KMS-11 (cell line): Measurements from ENCODE around the gene RAD51B.

Experiments
- H2AFZ ChIP-seq: fragments of 200-600 bp; sonication (generic); 2 replicates; pipeline ENCODE4 v1.6.1; 2016; ENCODE audit warnings: antibody characterized with exemption, mixed run types, low read depth
- H3K27ac ChIP-seq: fragments of 200-600 bp; sonication (generic); 2 replicates; pipeline ENCODE4 v1.6.1; 2016; ENCODE audit warnings: mild to moderate bottlenecking, mixed run types
- H3K27me3 ChIP-seq: fragments of 200-600 bp; sonication (generic); 2 replicates; pipeline ENCODE4 v1.6.1; 2017; ENCODE audit warnings: mild to moderate bottlenecking, low read depth, mixed run types, moderate library complexity; ENCODE audit not compliant: insufficient read depth
- H3K36me3 ChIP-seq: fragments of 200-600 bp; sonication (generic); 2 replicates; pipeline ENCODE4 v1.6.1; 2017; ENCODE audit warnings: mild to moderate bottlenecking, mixed run types; ENCODE audit not compliant: insufficient read depth
- H3K4me1 ChIP-seq: fragments of 200-600 bp; sonication (generic); 2 replicates; pipeline ENCODE4 v1.6.1; 2016; ENCODE audit warnings: mild to moderate bottlenecking, low read depth, mixed run types; ENCODE audit not compliant: poor library complexity, severe bottlenecking
- H3K4me2 ChIP-seq: fragments of 200-600 bp; sonication (generic); 2 replicates; pipeline ENCODE4 v1.7.0; 2016; ENCODE audit warnings: mild to moderate bottlenecking, mixed run types
- H3K4me3 ChIP-seq: fragments of 200-600 bp; sonication (generic); IDR thresholded peaks from 2 replicates; pipeline ENCODE4 v1.6.1; 2017; ENCODE audit warnings: low read depth, low read length, mixed read lengths; ENCODE audit not compliant: insufficient read depth
- H3K79me2 ChIP-seq: fragments of 200-600 bp; sonication (generic); 2 replicates; pipeline ENCODE4 v1.6.1; 2016; ENCODE audit warnings: low read depth, mixed run types; ENCODE audit not compliant: insufficient read depth
- H3K9ac ChIP-seq: fragments of 200-600 bp; sonication (generic); 2 replicates; pipeline ENCODE4 v1.6.1; 2016; ENCODE audit warnings: mild to moderate bottlenecking, mixed run types
- H4K20me1 ChIP-seq: fragments of 200-600 bp; sonication (generic); 2 replicates; pipeline ENCODE4 v1.6.1; 2016; ENCODE audit warnings: mild to moderate bottlenecking, mixed run types; ENCODE audit not compliant: insufficient read depth
- TF ChIP-seq, protein P1 (sequence below): fragments of 200-600 bp; sonication (generic); conservative IDR thresholded peaks from 2 replicates; pipeline ENCODE4 v1.6.1; 2017; ENCODE audit warnings: low read depth, mild to moderate bottlenecking, antibody characterized with exemption, low read length, moderate library complexity, mixed read lengths

RAD51B gene

GRCh38 chr14:68673464-68673863 is 853.9 kb downstream of the RAD51B start:
- TF ChIP-seq, protein P1, sequence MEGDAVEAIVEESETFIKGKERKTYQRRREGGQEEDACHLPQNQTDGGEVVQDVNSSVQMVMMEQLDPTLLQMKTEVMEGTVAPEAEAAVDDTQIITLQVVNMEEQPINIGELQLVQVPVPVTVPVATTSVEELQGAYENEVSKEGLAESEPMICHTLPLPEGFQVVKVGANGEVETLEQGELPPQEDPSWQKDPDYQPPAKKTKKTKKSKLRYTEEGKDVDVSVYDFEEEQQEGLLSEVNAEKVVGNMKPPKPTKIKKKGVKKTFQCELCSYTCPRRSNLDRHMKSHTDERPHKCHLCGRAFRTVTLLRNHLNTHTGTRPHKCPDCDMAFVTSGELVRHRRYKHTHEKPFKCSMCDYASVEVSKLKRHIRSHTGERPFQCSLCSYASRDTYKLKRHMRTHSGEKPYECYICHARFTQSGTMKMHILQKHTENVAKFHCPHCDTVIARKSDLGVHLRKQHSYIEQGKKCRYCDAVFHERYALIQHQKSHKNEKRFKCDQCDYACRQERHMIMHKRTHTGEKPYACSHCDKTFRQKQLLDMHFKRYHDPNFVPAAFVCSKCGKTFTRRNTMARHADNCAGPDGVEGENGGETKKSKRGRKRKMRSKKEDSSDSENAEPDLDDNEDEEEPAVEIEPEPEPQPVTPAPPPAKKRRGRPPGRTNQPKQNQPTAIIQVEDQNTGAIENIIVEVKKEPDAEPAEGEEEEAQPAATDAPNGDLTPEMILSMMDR = no peak
- no peak overlapping the region for H3K4me3 ChIP-seq
- H4K20me1 ChIP-seq = no peaks in the 10 kb centered on the region
- H3K9ac ChIP-seq = no peak overlapping the region
- no peaks in the 10 kb centered on the region for H3K36me3 ChIP-seq
- no peaks in the 10 kb centered on the region for H3K4me1 ChIP-seq
- H3K27ac ChIP-seq = no peak overlapping the region
- no peak overlapping the region for H3K4me2 ChIP-seq
- no peaks in the 10 kb centered on the region for H3K27me3 ChIP-seq
- no peak overlapping the region for H2AFZ ChIP-seq
- no peaks in the 10 kb centered on the region for H3K79me2 ChIP-seq

GRCh38 chr14:68674538-68675232 is 855.1 kb downstream of the RAD51B start:
- H3K4me2 ChIP-seq = no peak overlapping the region
- H3K4me1 ChIP-seq = no peaks in the 10 kb centered on the region
- no peak overlapping the region for H3K27ac ChIP-seq
- no peaks in the 10 kb centered on the region for H3K27me3 ChIP-seq
- H3K4me3 ChIP-seq = no peak overlapping the region
- TF ChIP-seq, protein P1 = no peak
- H3K9ac ChIP-seq = no peak overlapping the region
- no peaks in the 10 kb centered on the region for H4K20me1 ChIP-seq
- H3K36me3 ChIP-seq = no peaks in the 10 kb centered on the region
- no peak overlapping the region for H2AFZ ChIP-seq
- H3K79me2 ChIP-seq = no peaks in the 10 kb centered on the region

DNA sequence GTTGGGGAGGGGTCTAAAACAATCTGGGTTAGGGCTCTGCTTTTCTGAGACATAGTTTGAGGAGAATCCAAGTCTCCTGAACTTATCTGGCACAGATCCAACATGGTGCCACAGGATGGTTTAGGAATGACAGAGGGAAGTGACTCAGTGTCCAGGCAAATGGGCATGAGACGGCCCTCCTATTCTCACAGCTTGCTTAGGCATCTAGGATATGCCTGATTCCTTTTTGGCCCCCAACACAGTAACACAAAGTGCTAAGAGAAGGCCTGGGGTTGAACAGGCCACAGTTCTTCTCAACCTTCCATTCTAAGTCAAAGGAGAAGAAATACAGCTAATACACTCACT is 855.6 kb downstream of the RAD51B start:
- Histone ChIP-seq H4K20me1 (no peaks in the 10 kb centered on the region), H3K79me2 (no peaks in the 10 kb centered on the region), H3K9ac (no peak overlapping the region), H3K4me1 (no peaks in the 10 kb centered on the region), H3K4me2 (no peak overlapping the region), H3K27ac (no peak overlapping the region), H3K36me3 (no peaks in the 10 kb centered on the region), H2AFZ (no peak overlapping the region), H3K27me3 (no peaks in the 10 kb centered on the region), H3K4me3 (no peak overlapping the region)
- TF ChIP-seq, protein P1 = no peak

DNA sequence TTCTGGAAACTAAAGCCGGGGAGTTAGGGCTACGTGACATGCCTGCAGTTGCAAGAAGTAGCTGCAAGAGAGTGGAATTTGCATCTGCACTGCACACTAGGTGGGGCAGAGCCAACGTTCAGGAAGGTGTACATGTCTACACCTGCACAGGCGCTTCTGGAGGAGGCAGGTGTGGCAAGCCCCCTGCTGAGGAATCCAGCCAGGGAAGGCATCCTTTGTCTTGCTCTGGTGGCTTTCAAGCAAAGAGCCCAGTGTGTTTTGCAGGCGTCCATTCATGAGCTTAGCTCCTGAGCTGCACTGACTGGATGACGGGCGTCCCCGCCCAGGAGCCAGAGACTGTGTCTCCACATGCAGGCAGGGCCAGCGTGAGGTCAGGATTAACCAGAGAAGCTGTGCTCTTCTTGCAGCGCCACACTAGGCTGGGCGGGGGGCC is 856.9 kb downstream of the RAD51B start:
- Histone ChIP-seq H3K27me3 (no peaks in the 10 kb centered on the region), H3K27ac (no peak overlapping the region), H3K4me2 (no peak overlapping the region), H3K9ac (no peak overlapping the region), H4K20me1 (no peaks in the 10 kb centered on the region), H2AFZ (no peak overlapping the region), H3K79me2 (no peaks in the 10 kb centered on the region), H3K4me1 (no peaks in the 10 kb centered on the region), H3K36me3 (no peaks in the 10 kb centered on the region), H3K4me3 (no peak overlapping the region)
- TF ChIP-seq, protein P1 = no peak
